B cell (primary cell): Measurements from ENCODE around the gene CRIM1.

Experiments used
- EZH2 ChIP-seq: IDR thresholded peaks from 2 replicates; pipeline ENCODE4 v1.6.1; 2012; ENCODE audit warnings: borderline replicate concordance, low read depth, mild to moderate bottlenecking, moderate library complexity, low read length; ENCODE audit not compliant: insufficient read depth, poor library complexity, severe bottlenecking
- TF ChIP-seq, protein P1 (sequence below): fragments of 200-600 bp; IDR thresholded peaks from one replicate; pipeline ENCODE4 v1.8.0; 2022; ENCODE audit warnings: antibody characterized with exemption, mild to moderate bottlenecking

DNA sequence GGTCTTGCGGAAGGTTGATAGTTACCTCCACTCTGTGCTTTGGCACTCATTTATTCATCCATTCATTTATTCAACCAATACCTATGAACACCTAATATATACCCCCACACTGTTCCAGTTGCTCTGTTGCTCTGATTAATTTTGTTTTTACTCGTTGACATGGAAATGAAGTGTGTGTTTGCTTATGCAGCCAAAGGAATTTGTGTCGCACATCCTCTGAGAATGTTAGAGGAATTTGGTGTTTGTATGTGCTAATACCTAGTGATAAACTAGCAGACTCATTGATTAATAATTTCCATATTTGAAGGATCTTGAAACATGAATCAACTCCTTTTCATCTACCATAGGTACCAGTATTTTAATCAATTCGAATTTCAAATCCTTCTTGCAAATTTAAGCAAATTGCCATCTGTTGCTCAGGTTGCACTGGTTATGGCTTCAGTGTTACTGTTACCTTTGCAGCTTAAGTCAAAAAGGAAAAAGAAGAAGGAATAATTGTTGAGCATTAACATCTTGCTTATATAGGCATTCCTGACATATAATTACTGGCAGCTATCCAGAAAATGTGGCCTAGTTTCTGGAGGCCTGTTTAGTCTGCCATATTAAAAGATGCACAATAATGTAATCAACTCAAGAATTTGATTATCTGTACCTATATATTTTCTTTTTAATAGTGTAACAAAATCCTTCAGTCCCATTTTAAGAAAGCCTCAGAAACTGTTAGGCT is 25.7 kb upstream of the CRIM1 start:
- TF ChIP-seq, protein P1, sequence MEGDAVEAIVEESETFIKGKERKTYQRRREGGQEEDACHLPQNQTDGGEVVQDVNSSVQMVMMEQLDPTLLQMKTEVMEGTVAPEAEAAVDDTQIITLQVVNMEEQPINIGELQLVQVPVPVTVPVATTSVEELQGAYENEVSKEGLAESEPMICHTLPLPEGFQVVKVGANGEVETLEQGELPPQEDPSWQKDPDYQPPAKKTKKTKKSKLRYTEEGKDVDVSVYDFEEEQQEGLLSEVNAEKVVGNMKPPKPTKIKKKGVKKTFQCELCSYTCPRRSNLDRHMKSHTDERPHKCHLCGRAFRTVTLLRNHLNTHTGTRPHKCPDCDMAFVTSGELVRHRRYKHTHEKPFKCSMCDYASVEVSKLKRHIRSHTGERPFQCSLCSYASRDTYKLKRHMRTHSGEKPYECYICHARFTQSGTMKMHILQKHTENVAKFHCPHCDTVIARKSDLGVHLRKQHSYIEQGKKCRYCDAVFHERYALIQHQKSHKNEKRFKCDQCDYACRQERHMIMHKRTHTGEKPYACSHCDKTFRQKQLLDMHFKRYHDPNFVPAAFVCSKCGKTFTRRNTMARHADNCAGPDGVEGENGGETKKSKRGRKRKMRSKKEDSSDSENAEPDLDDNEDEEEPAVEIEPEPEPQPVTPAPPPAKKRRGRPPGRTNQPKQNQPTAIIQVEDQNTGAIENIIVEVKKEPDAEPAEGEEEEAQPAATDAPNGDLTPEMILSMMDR, result no peak
- no peak for TF ChIP-seq EZH2
